Measurements from ENCODE around the gene PNPLA3.

PNPLA3 gene

GRCh38 chr22:43923631-43924464, at the start of gene PNPLA3:
TSS of gene PNPLA3 (plus strand) at chr22:43923805. CDS start at chr22:43923912, 107 bp downstream.
- peak within 1 kb of the TSS; percentile 49 to 92 (median 75) for H3K27ac Mint-ChIP-seq
- peaks cover 8% of the 10 kb centered on the region for H3K36me3 Mint-ChIP-seq (ENCODE audit: low read depth)
- H3K27me3 Mint-ChIP-seq (ENCODE audit: low read depth), result peaks cover 5% of the 10 kb centered on the region
- no peaks in the 10 kb centered on the region for H3K9me3 Mint-ChIP-seq
- TF ChIP-seq, protein P1, sequence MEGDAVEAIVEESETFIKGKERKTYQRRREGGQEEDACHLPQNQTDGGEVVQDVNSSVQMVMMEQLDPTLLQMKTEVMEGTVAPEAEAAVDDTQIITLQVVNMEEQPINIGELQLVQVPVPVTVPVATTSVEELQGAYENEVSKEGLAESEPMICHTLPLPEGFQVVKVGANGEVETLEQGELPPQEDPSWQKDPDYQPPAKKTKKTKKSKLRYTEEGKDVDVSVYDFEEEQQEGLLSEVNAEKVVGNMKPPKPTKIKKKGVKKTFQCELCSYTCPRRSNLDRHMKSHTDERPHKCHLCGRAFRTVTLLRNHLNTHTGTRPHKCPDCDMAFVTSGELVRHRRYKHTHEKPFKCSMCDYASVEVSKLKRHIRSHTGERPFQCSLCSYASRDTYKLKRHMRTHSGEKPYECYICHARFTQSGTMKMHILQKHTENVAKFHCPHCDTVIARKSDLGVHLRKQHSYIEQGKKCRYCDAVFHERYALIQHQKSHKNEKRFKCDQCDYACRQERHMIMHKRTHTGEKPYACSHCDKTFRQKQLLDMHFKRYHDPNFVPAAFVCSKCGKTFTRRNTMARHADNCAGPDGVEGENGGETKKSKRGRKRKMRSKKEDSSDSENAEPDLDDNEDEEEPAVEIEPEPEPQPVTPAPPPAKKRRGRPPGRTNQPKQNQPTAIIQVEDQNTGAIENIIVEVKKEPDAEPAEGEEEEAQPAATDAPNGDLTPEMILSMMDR (IDR thresholded peaks at IDR 0.05; ENCODE audit: unreplicated experiment in 3 of 3), result peak in 1 of 3 experiments; percentile 35
- H3K4me1 Mint-ChIP-seq, result peaks cover 6% of the 10 kb centered on the region
- peak within 1 kb of the TSS; percentile 83 to 93 (median 89) for H3K4me3 Mint-ChIP-seq

DNA sequence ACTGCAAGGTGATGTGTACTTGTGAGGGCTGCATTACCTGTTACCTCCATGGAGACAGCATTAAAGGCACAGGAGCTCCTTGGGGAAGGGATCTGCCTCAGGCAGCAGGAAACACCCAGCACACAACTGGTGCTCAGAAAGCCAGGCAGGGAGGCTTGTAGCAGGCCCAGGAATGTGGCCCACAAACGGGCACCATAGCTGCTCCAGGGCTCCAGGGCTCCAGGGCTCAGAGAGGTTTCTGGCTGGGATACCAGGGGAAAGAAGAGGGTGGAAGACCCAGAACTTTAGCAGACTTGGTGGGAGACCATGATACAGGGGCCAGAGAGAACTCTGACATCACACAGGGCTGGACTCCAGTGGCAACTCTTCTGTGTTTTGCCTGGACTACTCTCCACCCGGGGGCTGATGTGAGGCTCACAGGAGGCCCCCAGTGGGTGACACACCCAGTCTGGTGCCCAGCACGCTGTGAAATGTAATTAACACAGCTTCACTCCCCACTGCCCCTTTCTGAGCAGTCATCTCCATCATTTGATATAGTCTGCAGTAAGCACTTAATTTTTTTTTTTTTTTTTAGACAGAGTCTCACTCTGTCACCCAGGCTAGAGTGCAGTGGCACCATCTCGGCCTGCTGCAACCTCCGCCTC, 46.6 kb upstream of the PNPLA3 start:
- Mint-ChIP-seq H3K4me3 (no peak overlapping the region), H3K27me3 (ENCODE audit: low read depth) (peaks cover 43% of the 10 kb centered on the region), H3K36me3 (ENCODE audit: low read depth) (no peaks in the 10 kb centered on the region), H3K4me1 (no peaks in the 10 kb centered on the region), H3K9me3 (peaks cover 3% of the 10 kb centered on the region), H3K27ac (no peak overlapping the region)
- TF ChIP-seq, protein P1 (IDR thresholded peaks at IDR 0.05; ENCODE audit: unreplicated experiment in 3 of 3), result no peak

DNA sequence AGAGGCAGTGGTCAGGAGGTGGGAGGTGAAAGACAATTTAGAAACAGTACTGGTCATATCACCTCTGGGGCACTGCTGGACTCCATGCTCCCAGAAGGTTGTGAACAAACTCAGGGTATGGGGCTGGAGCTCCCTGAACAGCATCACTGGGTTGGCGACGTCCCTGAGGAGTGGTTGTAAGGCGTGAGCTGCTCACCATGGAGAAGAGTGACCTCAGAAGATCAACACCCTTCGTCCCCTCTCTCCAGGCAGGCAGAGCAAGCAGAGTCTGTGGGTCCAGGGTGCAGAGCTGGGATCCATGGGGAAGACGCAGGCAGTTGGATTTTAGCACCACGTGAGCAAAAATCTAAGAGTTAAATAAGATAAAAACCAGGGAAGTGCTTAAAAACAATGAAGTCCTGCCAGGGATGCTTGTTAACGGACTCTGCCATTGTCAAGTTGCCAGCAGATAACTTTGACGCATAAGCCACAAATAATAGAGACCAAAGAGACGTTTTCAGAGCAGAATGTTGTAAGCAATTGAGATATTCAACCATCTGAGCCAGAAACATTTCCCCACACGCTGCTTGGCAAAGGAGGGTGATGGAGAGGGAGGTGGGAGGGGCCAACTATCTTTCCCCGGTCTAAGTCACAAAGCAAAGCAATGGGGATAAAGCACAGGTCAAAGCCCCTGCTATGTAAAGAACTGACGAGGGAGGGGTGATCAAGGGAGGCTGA, 45.4 kb upstream of the PNPLA3 start:
- Mint-ChIP-seq H3K4me1 (no peaks in the 10 kb centered on the region), H3K27ac (no peak overlapping the region), H3K27me3 (ENCODE audit: low read depth) (peaks cover 49% of the 10 kb centered on the region), H3K4me3 (no peak overlapping the region), H3K36me3 (ENCODE audit: low read depth) (no peaks in the 10 kb centered on the region), H3K9me3 (no peaks in the 10 kb centered on the region)
- TF ChIP-seq, protein P1 (IDR thresholded peaks at IDR 0.05; ENCODE audit: unreplicated experiment in 3 of 3), result no peak

DNA sequence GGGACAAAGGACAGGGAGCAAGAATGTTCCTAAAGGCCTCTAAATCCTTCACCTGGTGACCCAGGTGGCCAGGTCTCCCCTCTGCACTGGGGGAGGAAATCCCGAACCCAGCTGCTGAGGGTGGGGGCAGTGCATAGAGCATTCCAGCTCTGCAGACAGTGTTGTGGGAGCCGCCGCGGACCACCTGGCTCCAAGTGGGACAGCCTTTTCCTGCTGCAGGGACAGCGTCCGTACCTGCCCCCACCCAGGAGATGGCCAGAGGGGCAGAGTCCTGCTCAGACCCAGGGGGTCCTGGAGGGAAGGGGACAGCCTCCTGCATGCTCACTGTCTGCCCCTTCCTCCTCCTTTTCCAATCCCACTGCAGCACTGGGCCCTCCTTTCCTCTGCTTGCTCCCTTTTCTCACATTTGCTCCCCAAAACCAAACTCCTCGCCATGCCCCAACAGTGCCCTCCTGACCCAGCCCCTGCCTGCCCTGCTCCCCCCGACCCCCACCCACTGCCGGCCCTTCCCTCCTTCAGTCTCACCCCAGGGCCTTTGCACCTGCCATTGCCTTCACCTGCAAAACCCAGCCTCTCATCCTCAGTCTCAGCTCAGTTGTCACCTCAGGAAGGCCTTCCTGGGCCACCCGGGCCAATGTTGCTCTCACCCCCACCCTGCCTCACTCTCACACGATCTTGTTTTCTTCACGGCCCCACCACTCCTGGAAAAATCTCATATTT, 44.6 kb upstream of the PNPLA3 start:
- TF ChIP-seq, protein P1 (IDR thresholded peaks at IDR 0.05; ENCODE audit: unreplicated experiment in 3 of 3), result no peak
- Mint-ChIP-seq H3K4me1 (no peaks in the 10 kb centered on the region), H3K27me3 (ENCODE audit: low read depth) (peaks cover 54% of the 10 kb centered on the region), H3K4me3 (no peak overlapping the region), H3K36me3 (ENCODE audit: low read depth) (no peaks in the 10 kb centered on the region), H3K27ac (no peak overlapping the region), H3K9me3 (no peaks in the 10 kb centered on the region)

- TF ChIP-seq, protein P1 (IDR thresholded peaks at IDR 0.05; ENCODE audit: unreplicated experiment in 3 of 3), result no peak
- Mint-ChIP-seq H3K27me3 (ENCODE audit: low read depth) (peaks cover 55% of the 10 kb centered on the region), H3K4me3 (no peak overlapping the region), H3K27ac (no peak overlapping the region), H3K4me1 (no peaks in the 10 kb centered on the region), H3K36me3 (ENCODE audit: low read depth) (no peaks in the 10 kb centered on the region), H3K9me3 (peaks cover 3% of the 10 kb centered on the region)
Measured at GRCh38 chr22:43879901-43880540, 43.6 kb upstream of the PNPLA3 start.

All from nephron (organoid).